SKM-1 (cell line): ENCODE measurements around the gene PLAU.
A peak's percentile ranks its signal among the peaks of the same experiment; 100 is the strongest.
"Not testable (repeated sequence)": the region's sequence is repeated elsewhere in the genome, so short reads cannot be mapped to it uniquely, and the experiment has no call there.

Experiments
- DNase-seq: peaks from one replicate; lab custom pipeline; 2025; ENCODE audit not compliant: unreplicated experiment; lab: John Stamatoyannopoulos, UW

The PLAU gene

DNA sequence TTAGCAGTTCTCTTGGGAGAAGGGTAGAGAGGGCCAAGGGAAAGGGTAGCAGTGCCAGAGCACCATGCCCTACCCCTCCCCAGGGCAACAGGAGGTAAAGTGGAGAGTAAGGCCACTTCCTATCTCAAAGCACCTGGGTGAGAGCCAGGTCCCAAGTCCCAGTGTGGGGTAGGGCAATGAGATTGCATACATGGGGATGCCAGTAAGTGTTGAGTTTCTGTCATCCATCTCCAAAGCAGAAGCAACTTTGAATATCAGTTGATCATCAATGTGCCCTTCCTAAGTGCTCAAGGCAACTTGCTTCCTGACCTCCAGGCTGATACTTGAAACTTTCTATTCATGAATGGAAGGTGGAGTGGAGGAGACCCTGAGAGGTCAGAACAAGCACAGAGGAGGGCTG is 34.4 kb upstream of the PLAU start:
- no peak for DNase-seq

- DNase-seq, result no peak
Observed at GRCh38 chr10:73876971-73877370, 34.0 kb upstream of the PLAU start.

- no peak for DNase-seq
Observed at GRCh38 chr10:73877533-73878160, 33.3 kb upstream of the PLAU start.

- no peak for DNase-seq
Observed at GRCh38 chr10:73878365-73878764, 32.6 kb upstream of the PLAU start.

DNA sequence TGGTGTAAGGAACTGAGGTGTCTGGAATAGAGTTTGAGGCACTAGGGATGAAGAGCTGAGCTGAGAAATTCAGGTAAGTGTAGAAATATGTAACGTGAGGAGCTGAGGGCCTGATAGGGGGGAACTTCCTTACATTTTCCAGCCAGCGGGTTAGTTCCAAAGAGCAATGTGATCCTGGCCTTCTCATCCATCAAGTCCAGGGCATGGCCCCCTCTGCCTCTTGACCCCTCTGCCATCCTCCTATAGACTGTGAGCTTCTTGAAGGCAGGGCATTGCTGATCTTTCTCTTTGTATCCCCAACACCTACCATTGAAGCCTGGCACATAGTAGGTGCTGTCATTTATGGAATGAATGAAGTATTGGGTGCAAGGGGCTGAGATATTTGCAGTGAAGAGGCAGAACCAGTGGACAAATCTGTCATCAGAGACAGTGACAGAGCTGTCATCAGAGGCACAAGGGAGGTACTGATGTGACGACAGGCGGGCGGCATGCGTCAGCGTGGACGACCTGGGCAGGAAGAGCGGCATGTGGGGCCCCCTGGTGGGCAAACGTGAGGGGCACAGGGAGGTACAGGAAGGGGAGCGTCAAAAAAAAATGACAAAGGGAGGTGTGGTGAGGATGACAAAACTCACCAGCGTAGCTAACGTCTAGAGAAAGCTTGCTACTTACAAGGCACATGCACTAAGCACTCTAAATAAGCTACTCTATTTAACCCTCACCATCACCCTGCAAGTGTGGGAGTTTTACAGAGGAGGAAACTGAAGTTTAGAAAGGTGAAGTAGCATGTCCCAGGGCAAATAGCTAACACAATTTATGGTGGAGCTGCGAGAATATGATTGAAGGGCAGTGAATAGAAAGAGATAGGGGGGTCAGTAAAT is 31.4 kb upstream of the PLAU start:
- peak; percentile 85 for DNase-seq

GRCh38 chr10:73881221-73881919 is 29.6 kb upstream of the PLAU start:
- DNase-seq, result no peak

GRCh38 chr10:73884017-73884416 is 26.9 kb upstream of the PLAU start:
- DNase-seq, result no peak

- peak; percentile 61 for DNase-seq
Observed at GRCh38 chr10:73886085-73886529, 24.8 kb upstream of the PLAU start.

DNA sequence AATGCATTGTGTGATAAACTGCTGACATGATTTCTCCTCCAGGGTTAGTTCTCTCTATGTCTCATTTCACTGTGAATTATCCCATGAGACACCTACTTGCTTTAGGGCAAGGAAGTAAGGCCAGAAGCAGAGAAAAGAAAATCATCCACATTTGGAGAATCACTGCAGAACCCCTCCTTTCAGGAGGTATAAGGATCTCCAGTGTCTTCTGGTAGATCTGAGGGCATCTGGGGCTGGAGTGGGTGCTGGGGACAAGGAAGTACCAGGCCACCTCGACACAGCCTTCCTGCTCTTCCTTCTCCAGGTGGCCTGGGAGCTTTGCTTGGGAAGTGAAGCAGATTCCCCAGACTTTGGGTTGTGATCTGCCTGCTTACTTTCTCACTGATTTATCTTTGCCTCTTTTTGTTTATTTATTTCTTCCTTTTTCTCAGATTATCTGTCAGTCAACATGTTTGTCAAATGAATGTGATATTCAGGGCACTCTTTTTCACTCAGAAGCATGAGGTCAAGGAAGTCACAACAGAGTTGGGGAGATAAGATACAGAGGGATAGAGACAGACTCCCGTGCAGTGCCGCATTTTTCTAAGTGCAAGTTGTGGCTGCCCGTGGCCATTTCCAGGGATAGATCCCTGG is 24.2 kb upstream of the PLAU start:
- no peak for DNase-seq

DNA sequence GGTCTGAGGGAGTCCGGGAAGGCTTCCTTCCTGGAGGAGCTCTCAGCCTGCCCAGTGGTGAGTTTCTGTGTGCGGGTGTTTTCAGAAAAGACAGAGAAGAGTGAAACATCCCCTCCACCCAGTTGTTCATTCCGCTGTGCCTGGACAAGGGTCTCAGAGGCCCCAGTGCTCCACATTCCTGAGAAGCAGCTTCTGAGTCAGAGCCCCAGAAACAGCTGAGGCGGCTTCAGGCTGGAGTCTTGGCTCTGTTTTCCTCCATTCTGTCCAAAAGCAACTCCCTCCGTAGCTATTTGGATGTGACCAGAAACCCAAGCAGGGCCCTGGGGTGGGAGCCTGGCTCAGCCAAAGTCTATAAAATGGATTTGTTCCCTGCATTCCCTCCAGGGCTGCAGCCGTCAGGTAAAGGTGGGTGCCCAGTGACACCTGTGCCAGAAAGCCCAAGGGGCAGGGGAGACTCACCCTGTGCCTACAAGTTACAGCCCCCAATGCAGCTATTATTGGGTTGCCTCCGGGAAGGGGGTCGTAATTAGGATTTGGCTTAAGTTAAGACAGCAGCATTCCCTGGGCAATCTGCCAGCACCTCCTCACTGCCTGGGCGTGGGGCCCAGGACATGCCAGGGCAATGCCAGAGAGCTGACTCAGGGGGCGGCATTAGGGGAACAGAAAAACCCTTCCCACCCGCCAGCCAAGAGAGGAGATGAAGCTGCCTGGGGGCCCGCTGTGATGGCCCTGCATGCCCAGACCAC is 23.5 kb upstream of the PLAU start:
- DNase-seq, result no peak

DNA sequence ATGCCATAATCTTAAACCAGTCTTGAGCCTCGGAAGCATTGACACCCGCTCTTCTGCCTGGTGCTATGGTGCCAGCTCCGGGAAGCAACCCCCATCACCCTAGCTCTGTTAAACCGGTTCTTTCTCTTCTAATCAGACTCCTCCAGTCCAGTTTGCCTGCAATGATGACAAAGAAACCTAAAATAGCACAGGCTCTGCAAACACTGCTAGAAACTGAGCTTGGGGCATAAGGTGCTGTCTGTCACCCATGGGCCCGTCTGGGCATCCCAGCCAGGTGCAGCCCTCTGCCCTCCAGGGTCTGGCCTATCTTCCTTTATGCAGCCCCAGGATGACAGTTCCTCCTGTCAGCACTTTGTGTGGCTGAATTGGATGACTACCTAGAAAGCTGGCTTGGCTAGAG is 22.4 kb upstream of the PLAU start:
- DNase-seq, result no peak

DNA sequence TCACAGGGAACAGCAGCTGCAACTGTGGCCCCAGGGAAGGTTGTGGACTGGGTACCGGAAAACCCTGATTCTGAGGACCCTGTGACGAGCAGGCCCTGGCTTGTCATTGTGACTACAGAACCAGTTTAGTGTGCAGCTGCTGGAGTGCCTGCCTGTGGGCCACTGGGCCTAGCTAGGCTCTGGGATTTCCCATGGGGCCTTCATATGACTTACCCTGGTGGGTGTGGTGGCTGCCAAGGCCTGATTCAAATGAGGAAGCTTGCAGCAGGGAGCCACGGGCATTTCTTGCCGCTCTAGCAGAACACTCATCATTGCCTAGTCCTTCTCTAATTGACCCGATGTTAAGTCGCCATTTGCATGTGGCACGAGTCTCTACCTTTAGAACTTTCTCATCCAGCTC is 21.9 kb upstream of the PLAU start:
- peak; percentile 72 for DNase-seq

DNA sequence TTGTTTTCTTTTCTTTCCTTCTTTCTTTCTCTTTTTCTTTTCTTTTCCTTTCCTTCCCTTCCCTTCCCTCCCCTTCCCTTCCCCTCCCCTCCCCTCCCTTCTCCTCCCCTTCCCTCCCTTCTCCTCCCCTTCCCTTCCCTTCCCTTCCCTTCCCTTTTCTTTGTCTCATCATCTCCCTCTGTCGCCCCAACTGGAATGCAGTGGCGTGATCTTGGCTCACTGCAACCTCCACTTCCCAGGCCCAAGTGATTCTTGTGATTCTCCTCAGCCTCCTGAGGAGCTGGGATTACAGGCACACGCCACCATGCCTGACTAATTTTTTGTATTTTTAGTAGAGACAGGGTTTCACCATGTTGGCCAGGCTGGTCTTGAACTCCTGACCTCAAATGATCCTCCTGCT is 21.5 kb upstream of the PLAU start:
- DNase-seq, result not testable (repeated sequence)

DNA sequence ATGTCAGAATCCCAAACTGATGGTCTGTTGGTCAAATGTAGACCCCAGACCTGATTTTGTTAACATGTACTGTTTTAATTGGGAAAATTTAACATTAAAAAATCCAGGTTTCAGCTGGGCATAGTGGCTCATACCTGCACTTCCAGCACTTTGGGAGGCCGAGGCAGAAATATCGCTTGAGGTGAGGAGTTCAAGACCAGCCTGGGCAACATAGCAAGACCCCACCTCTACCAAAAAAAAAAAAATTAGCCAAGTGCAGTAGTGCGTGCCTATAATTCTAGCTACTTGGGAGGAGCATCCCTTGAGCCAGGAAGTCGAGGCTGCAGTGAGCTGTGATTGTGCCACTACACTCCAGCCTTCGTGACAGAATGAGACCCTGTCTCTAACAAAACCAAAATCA is 20.7 kb upstream of the PLAU start:
- no peak for DNase-seq

DNA sequence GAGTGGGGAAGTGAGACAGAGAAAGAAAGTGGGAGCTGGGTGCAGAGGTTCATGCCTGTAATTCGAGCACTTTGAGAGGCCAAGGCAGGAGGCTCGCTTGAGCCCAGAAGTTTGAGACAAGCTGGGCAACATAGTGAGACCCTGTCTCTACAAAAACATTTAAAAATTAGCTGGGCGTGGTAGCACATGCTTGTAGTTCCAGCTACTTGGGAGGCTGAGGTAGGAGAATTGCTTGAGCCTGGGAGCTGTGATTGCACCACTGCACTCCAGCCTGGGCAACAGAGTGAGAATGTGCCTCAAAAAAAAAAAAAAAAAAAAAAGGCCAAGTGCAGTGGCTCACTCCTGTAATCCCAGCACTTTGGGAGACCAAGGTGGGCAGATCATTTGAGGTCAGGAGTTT is 20.1 kb upstream of the PLAU start:
- DNase-seq, result not testable (repeated sequence)

- no peak for DNase-seq
Observed at GRCh38 chr10:73891540-73891939, 19.4 kb upstream of the PLAU start.

- DNase-seq, result no peak
Observed at GRCh38 chr10:73892310-73893030, 18.5 kb upstream of the PLAU start.

DNA sequence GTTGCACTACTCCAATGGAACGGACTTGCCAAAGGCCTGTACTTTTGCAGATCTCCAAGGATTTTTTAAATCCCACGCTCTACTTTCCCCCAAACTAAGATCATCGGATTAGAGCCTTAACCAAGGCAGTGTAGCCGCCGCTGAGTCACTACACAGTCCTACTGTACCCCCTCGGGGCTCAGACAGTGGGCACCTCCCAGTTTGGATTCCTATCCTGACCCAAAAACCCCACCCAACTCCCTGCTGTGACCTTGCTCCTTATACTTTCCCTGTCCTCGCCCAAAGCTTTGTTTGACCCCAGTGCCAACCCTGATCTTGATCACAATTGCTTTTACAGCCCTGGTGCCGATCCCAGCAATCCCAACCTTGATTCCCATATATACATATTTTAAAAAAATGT is 17.5 kb upstream of the PLAU start:
- DNase-seq, result no peak

DNA sequence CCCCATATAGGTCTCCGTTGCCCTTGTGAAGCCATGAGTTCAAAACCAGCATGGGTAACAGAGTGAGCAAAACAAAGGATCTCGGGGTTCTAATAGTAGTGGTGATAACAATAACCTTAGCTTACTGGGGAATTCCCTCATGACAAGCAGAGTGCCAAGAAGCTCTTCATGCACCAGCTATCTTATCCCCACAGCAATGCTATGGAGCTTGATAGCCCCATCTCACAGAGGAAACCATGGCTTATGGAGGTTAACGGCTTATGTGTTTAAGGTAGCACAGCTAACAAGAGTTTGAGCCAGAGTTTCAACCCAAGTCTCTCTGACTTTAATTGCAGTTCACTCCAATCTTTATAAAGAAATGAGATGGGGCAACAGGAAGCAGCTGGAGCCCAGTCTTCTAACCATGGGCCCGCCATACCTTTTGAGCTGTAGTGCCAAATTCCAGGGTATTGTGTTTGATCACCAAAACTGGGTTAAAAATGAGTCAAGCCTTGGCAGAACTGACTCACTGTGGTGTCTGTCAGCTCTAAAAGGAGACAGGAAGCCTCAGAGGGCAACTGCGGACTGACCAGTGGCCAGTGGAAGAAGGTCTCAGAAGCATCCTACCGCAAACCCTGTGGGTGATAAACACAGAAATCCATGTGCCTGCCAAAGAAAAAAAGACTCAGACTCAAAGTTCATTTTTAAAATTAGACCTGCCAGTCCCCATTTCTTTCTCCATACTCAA is 16.5 kb upstream of the PLAU start:
- DNase-seq, result no peak
